Heart left ventricle (tissue), 16 donors: Measurements from ENCODE around the gene ESYT2. TPM values are rescaled to one million over a fixed set of nuclear protein-coding genes. Genes with fewer than 3 reads are reported as not detected.

Experiments
- ATAC-seq, 4 donors: fragments of 200-7000 bp; cut with Tn5 transposase; one replicate each; pipeline ENCODE4 v1.9.1; 2020 to 2022; ENCODE audit warnings: moderate library complexity in 4 of 4, mild to moderate bottlenecking in 3 of 4, moderate number of reproducible peaks in 1 of 4
- DNase-seq, 5 donors: peaks; one replicate each; pipeline ENCODE4 v3.0.0-alpha.2; 2020
- H3K27ac ChIP-seq, 12 donors: fragments of 200-600 bp; sonication (generic) in 4 of 12; one replicate each; pipeline versions ENCODE4 v1.5.0 to v1.8.0; 2016 to 2022; ENCODE audit warnings: mild to moderate bottlenecking in 2 of 12
- H3K27me3 ChIP-seq, 9 donors: fragments of 200-600 bp; sonication (generic) in 2 of 9; one replicate each; pipeline versions ENCODE4 v1.5.1 to v1.8.0; 2016 to 2022; ENCODE audit warnings: mild to moderate bottlenecking in 3 of 9
- H3K36me3 ChIP-seq, 9 donors: fragments of 200-600 bp; sonication (generic) in 2 of 9; one replicate each; pipeline versions ENCODE4 v1.5.0 to v1.8.0; 2018 to 2022; ENCODE audit warnings: mild to moderate bottlenecking in 2 of 9
- H3K4me1 ChIP-seq, 12 donors: fragments of 200-600 bp; sonication (generic) in 4 of 12; one replicate each; pipeline versions ENCODE4 v1.5.0 to v1.8.0; 2016 to 2022; ENCODE audit warnings: mild to moderate bottlenecking in 3 of 12
- H3K4me3 ChIP-seq, 12 donors: fragments of 200-600 bp; sonication (generic) in 4 of 12; one replicate each; pipeline versions ENCODE4 v1.5.0 to v1.8.0; 2017 to 2022; ENCODE audit warnings: mild to moderate bottlenecking in 9 of 12, moderate library complexity in 4 of 12
- H3K9me3 ChIP-seq, 12 donors: fragments of 200-600 bp; sonication (generic) in 4 of 12; one replicate each; pipeline versions ENCODE4 v1.5.0 to v1.8.0; 2016 to 2022; ENCODE audit warnings: mild to moderate bottlenecking in 1 of 12
- POLR2A ChIP-seq, 2 donors: fragments of 450-650 bp; IDR thresholded peaks; one replicate each; pipeline ENCODE4 v1.6.1; 2017; ENCODE audit warnings: antibody characterized with exemption in 2 of 2, mild to moderate bottlenecking in 2 of 2, moderate library complexity in 2 of 2
- WGBS, 4 donors: extraction: QIAGEN DNeasy Blood & Tissue Kit in 2 of 4; methylation state at CpG; one replicate each; pipeline versions ENCODE4 v1.1.5 to v1.1.7; 2013 to 2018; 5-methylcytosine and 5-hydroxymethylcytosine counted together
- intact Hi-C, 10 donors: fragments of 100-400 bp; cut with DNase I; formaldehyde crosslinking; loops; one replicate each; pipeline versions ENCODE4 v1.11.1 to v1.14.2; 2022
- polyA plus RNA-seq, 2 donors: library from polyadenylated mRNA; stranded (reverse); fragments of 200-250 nt; gene quantifications; one replicate each; pipeline ENCODE4 v1.2.3, GENCODE V29; 2013
- total RNA-seq, 9 donors: library from RNA; depleted of rRNA in 2 of 9; stranded (reverse); fragments of >200 nt in 2 of 9; fragmentation: NEBNext Ultra II Directional in 3 of 9; extraction: Animal tissue kit (Norgen Biotek cat#: 25700) in 3 of 9; gene quantifications; one replicate each; pipeline versions ENCODE4 v1.1.0 to v1.2.4, GENCODE V29; 2016 to 2023
- TF ChIP-seq, protein P1 (sequence below), 12 donors: fragments of 200-600 bp; sonication (generic) in 4 of 12; IDR thresholded peaks; one replicate each; pipeline versions ENCODE4 v1.5.0 to v1.8.0; 2018 to 2022; ENCODE audit warnings: antibody characterized with exemption in 12 of 12, mild to moderate bottlenecking in 5 of 12
- donor health status: ischemic (EF 13 %, LVEDD 7.1; RV severe dilation, severe dysfunction).
- donor health status: healthy with polysubstance abuse.
- donor health status: DM: no; HTN: yes; CAD: no.
- donor health status: DM: no; HTN: no; CAD: no.
- donor health status: ischemic (EF 25% LVEDD 6.9; RV normal size, moderate dysfunction).
- donor health status: ischemic (EF 25% LVEDD 5.7; RV mildly dilated, moderate dysfunction).
- donor health status: healthy.
- donor health status: DM: yes; HTN: yes; CAD: no.
- donor health status: ischemic (EF 35%, LVEDD 5.7; RV mildly dilated, moderate dysfunction).
- donor health status: nonischemic (EF 11% LVEDD 7.7; RV severe dilation, severe dysfunction).
- donor health status: DM: yes; HTN: yes; CAD: no.
- donor health status: PGD.
- donor health status: ischemic (EF 29% LVEDD 5.4; RV normal size, mild dysfunction).
- donor health status: nonischemic (EF 23%, LVEDD 6.1; RV moderate dilation, normal function).

Gene ESYT2
- total and polyA plus RNA-seq, 11 donors, result 16.2 to 91.8 (median 49.8) TPM

DNA sequence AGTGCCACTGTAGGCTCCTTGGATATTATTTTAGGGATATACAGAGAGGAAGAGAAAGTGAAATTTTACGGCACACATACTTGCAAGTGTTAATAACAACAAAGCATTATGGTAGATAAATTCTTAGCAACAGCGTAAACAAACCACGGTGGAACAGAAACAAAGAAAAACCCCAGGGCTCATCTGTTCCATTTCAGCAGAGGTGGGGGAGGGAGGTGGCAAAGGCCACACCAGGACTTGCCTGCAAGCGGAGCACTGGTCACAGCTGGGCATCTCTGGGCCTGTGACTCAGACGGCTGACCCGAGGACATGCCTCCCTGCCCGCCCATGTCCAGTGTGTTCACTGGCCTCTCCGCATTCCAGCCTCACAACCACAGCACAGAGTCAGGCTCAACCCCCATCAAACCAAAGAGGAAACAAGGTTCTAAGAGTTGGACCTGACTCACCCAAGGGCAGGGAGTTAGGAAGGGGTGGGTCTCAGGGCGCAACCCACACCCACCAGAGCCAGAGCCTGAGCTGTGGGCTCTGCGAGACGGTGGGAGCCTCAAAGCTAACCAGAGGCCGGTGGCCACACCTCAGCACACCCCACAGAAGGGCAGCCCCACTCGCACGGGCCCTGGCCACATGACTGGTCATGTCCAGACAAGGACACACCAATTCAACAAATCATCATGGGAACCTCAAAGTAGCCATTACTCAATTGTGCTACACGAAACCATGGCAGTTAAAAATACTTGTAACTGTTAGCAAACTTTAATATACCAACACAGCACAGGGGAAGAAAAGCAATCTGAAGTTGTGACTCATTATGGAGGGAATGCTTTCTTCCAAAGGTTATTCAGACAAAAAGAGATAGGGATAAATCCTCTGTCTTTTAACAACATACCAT lies 10.7 kb downstream of the ESYT2 start:
- 7 to 14% (median 11%) methylated on average over 14 to 15 of the region's 15 CpGs for WGBS, 4 donors
- Histone ChIP-seq H3K4me3 (peak overlapping the region in 10 of 12 donors; percentile 0 to 47 (median 34)), H3K36me3 (no peaks in the 10 kb centered on the region), H3K27me3 (no peaks in the 10 kb centered on the region), H3K4me1 (peaks cover 17 to 91% (median 79%) of the 10 kb centered on the region in 12 donors), H3K27ac (peak overlapping the region; percentile 86 to 97 (median 90)), H3K9me3 (no peaks in the 10 kb centered on the region)
- ATAC-seq, result peak; percentile 91 to 93 (median 91)
- peak; percentile 86 to 96 (median 90) for DNase-seq
- intact Hi-C loops, result loop anchor here in 4 of 10 donors (1.0 to 5.0 kb wide), 6 partner anchors 36 to 111 kb away; partner anchors contain the start of gene DYNC2I1 (in 1 of the 4)
- peak in 1 of 2 donors; percentile 73 for TF ChIP-seq POLR2A (IDR thresholded peaks at IDR 0.05)
- TF ChIP-seq, protein P1, sequence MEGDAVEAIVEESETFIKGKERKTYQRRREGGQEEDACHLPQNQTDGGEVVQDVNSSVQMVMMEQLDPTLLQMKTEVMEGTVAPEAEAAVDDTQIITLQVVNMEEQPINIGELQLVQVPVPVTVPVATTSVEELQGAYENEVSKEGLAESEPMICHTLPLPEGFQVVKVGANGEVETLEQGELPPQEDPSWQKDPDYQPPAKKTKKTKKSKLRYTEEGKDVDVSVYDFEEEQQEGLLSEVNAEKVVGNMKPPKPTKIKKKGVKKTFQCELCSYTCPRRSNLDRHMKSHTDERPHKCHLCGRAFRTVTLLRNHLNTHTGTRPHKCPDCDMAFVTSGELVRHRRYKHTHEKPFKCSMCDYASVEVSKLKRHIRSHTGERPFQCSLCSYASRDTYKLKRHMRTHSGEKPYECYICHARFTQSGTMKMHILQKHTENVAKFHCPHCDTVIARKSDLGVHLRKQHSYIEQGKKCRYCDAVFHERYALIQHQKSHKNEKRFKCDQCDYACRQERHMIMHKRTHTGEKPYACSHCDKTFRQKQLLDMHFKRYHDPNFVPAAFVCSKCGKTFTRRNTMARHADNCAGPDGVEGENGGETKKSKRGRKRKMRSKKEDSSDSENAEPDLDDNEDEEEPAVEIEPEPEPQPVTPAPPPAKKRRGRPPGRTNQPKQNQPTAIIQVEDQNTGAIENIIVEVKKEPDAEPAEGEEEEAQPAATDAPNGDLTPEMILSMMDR (IDR thresholded peaks at IDR 0.05), result peak in 1 of 12 donors; percentile 20

GRCh38 chr7:158816995-158817394 lies 12.3 kb downstream of the ESYT2 start:
- Histone ChIP-seq H3K27ac (peak overlapping the region; percentile 41 to 97 (median 89)), H3K4me1 (peaks cover 17 to 91% (median 80%) of the 10 kb centered on the region in 12 donors), H3K9me3 (no peaks in the 10 kb centered on the region), H3K27me3 (no peaks in the 10 kb centered on the region), H3K4me3 (peak overlapping the region in 5 of 12 donors; percentile 15 to 32 (median 27)), H3K36me3 (no peaks in the 10 kb centered on the region)
- no peak for DNase-seq
- TF ChIP-seq, protein P1 (IDR thresholded peaks at IDR 0.05), result no peak
- no peak for TF ChIP-seq POLR2A (IDR thresholded peaks at IDR 0.05)
- no peak for ATAC-seq
- WGBS, 4 donors, result 31 to 58% (median 43%) methylated on average over 2 of the region's 2 CpGs
- intact Hi-C loops, result loop anchor here in 3 of 10 donors (5.0 kb wide), 5 partner anchors 35 to 110 kb away; partner anchors contain the start of gene DYNC2I1 (in 1 of the 3)

DNA sequence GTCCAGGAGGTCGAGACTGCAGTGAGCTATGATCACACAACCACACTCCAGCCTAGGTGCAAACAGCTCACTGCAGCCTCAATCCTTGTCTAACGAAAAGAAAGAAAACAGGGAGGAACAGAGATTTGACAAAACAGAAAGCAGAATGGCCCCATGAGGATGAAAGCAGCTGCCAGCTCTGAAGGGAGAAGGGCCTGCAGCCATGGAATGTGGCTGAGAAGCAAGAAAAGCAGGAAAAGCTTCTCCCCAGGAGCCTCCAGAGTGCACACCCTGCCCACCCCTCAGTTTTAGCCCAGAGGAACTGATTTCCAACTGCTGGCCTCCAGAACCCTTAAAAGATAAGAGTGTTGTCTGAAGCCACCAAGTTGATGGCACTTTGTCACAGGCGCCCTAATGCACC lies 13.0 kb downstream of the ESYT2 start:
- Histone ChIP-seq H3K4me3 (peak overlapping the region in 7 of 12 donors; percentile 1 to 32 (median 18)), H3K36me3 (no peaks in the 10 kb centered on the region), H3K27ac (peak overlapping the region; percentile 41 to 97 (median 89)), H3K9me3 (no peaks in the 10 kb centered on the region), H3K4me1 (peaks cover 17 to 91% (median 78%) of the 10 kb centered on the region in 12 donors), H3K27me3 (no peaks in the 10 kb centered on the region)
- WGBS, 4 donors, result 51 to 65% (median 55%) methylated on average over 3 of the region's 3 CpGs
- intact Hi-C loops, result loop anchor here in 3 of 10 donors (5.0 kb wide), 5 partner anchors 34 to 109 kb away; partner anchors contain the start of gene DYNC2I1 (in 1 of the 3)
- DNase-seq, result peak in 2 of 5 donors; percentile 38 to 44
- TF ChIP-seq POLR2A (IDR thresholded peaks at IDR 0.05), result no peak
- TF ChIP-seq, protein P1 (IDR thresholded peaks at IDR 0.05), result no peak
- ATAC-seq, result no peak

GRCh38 chr7:158815800-158816128 lies 13.5 kb downstream of the ESYT2 start:
- DNase-seq, result no peak
- TF ChIP-seq, protein P1 (IDR thresholded peaks at IDR 0.05), result no peak
- no peak for TF ChIP-seq POLR2A (IDR thresholded peaks at IDR 0.05)
- H3K4me1 ChIP-seq, result peaks cover 22 to 91% (median 75%) of the 10 kb centered on the region in 12 donors

More at GRCh38 chr7:158815800-158816128, 13.5 kb downstream of the ESYT2 start:
- intact Hi-C loops, result loop anchor here in 3 of 10 donors (5.0 kb wide), 5 partner anchors 33 to 108 kb away; partner anchors contain the start of gene DYNC2I1 (in 1 of the 3)
- H3K27ac ChIP-seq, result peak overlapping the region in 11 of 12 donors; percentile 86 to 97 (median 89)
- no peaks in the 10 kb centered on the region for H3K36me3 ChIP-seq
- WGBS, 4 donors, result 85 to 90% (median 88%) methylated on average over 6 of the region's 6 CpGs
- ATAC-seq, result no peak
- H3K4me3 ChIP-seq, result peak overlapping the region in 2 of 12 donors; percentile 28 to 32
- no peaks in the 10 kb centered on the region for H3K9me3 ChIP-seq
- no peaks in the 10 kb centered on the region for H3K27me3 ChIP-seq
